Kasumi-1 (cell line): ENCODE data around the gene EIF4E.
"Not testable (repeated sequence)": the region's sequence is repeated elsewhere in the genome, so short reads cannot be mapped to it uniquely, and the experiment has no call there.

Source experiments
- DNase-seq, 2 experiments: peaks; one replicate each; lab custom pipeline; 2025; lab: John Stamatoyannopoulos, UW

EIF4E gene

GRCh38 chr4:98873059-98873458 lies 55.9 kb downstream of the EIF4E start:
- no peak for DNase-seq

- not testable (repeated sequence) for DNase-seq
Measured at GRCh38 chr4:98872120-98872906, 56.6 kb downstream of the EIF4E start.

- DNase-seq: no peak
Measured at GRCh38 chr4:98867648-98868047, 61.3 kb downstream of the EIF4E start.

GRCh38 chr4:98865059-98865458 lies 63.9 kb downstream of the EIF4E start:
- no peak for DNase-seq

- DNase-seq: no peak
Measured at GRCh38 chr4:98864560-98864959, 64.4 kb downstream of the EIF4E start.

- no peak for DNase-seq
Measured at GRCh38 chr4:98862371-98862770, 66.6 kb downstream of the EIF4E start.

GRCh38 chr4:98861100-98861884 lies 67.6 kb downstream of the EIF4E start:
- no peak for DNase-seq

GRCh38 chr4:98851806-98852205 lies 77.1 kb downstream of the EIF4E start:
- no peak for DNase-seq

- no peak for DNase-seq
Measured at GRCh38 chr4:98850937-98851336, 78.0 kb downstream of the EIF4E start.

GRCh38 chr4:98848448-98848847 lies 80.5 kb downstream of the EIF4E start:
- DNase-seq: no peak

- no peak for DNase-seq
Measured at GRCh38 chr4:98845960-98846359, 83.0 kb downstream of the EIF4E start.

- DNase-seq: not testable (repeated sequence)
Measured at GRCh38 chr4:98842917-98843316, 86.0 kb downstream of the EIF4E start.

- DNase-seq: peak; percentile 43 to 48
Measured at GRCh38 chr4:98838977-98839618, 89.8 kb downstream of the EIF4E start.

GRCh38 chr4:98838531-98838930 lies 90.4 kb downstream of the EIF4E start:
- DNase-seq: no peak

- no peak for DNase-seq
Measured at GRCh38 chr4:98833384-98833783, 95.5 kb downstream of the EIF4E start.

- DNase-seq: not testable (repeated sequence)
Measured at GRCh38 chr4:98831036-98831435, 97.9 kb downstream of the EIF4E start.
